ENCODE measurements around the gene NIP7.

NIP7 gene

DNA sequence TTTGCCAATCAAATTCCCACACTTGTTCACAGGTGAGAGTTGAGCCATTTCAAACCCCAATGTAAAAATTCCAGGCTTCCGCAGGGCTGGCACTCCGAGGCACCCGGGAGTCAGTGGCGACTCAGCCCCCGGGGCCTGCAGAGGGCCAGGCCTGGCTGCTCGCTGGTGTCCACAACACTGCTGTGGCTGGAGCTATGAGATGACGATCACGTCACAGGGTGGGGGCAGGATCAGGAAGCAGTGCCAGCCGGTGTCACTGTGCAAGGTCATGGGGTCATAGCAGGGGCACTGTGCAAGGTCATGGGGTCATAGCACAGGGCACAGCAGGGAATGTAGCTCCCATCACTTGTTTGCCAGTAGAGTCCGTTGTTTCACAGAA is 20.7 kb upstream of the NIP7 start:
- no peak for DNase-seq (ENCODE audit: low spot score)

DNA sequence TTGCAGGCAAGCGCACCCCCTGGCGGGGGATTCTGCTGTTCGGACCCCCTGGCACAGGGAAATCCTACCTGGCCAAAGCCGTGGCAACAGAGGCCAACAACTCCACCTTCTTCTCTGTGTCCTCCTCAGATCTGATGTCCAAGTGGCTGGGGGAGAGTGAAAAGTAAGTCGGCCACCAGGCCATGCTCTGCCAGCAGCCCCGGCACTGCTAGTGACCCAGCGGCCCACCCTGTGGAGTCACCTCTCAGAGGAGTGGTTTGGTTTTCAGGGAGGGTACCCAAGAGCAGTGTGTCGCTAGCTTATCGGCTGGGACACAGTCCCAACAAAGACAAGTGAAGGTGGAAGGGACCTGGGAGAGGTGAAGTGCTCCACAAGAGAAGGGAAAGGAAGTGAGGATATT is 20.2 kb upstream of the NIP7 start:
- DNase-seq (ENCODE audit: low spot score) = no peak

DNA sequence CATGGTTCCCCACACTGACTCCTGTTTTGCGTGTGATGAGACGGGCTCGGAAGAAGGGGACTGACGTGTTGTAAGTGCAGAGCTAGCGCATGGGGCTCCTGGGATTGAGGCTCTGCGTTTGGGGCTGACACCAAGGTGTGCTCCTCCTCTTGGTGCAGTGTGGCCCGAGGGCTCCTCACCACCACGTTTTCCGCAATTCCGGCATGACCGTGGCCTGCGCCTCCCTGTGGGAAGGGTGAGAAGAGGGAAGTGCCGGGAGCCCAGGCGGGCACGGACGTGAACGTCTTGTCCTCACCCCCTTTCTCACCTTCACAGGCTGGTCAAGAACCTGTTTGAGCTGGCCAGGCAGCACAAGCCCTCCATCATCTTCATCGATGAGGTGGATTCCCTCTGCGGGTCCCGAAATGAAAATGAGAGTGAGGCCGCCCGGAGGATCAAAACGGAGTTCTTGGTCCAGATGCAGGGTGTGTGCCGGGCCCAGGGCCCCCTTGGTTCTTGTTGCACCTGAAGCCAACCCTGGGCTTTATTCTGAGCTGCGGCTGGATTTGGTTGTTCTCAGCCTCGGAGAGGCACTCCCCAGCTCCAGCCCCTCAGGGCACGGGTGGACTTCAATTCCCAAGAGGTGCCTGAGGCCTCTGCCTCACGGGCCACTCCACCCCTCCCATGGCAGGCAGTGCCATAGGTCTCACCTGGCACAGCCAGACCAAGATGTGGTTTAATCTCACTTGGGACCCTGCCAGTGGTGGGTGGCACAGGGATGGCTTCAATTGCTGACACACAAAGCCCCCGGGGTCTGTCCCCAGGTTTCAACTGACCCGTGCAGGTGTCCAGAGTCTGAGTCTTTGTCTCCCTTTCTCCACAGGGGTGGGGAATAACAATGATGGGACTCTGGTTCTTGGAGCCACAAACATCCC is 19.5 kb upstream of the NIP7 start:
- DNase-seq (ENCODE audit: low spot score) = no peak

DNA sequence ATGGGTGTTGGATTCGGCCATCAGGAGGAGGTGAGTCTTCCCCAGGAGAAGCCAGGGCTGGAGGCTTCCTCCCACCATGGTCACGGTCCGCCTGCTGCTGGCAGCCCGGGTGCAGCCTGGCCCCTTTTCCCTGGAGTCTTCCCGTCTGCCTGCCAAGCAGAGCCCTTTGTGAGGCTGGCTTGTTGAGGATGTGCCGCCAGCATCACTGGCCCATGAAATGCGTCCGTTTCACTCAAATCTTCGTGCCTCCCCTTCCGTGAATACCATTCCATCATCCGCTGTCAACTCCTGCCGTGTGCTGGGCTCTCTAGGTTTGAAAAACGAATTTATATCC is 18.9 kb upstream of the NIP7 start:
- DNase-seq (ENCODE audit: low spot score) = no peak

DNA sequence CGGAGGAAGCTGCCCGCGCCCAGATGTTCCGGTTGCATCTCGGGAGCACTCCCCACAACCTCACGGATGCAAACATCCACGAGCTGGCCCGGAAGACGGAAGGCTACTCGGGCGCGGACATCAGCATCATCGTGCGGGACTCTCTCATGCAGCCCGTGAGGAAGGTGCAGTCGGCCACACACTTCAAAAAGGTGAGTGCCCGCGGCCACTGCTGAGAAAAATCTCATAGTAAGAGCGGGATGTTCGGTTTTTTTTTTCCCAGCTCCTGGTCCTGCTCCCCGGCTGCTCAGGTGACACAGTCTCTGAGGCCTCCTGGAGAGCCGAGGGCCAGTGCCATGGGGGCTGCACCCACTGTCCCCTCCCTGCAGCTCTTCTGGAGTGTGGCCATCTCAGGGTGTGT is 18.5 kb upstream of the NIP7 start:
- no peak for DNase-seq (ENCODE audit: low spot score)

DNA sequence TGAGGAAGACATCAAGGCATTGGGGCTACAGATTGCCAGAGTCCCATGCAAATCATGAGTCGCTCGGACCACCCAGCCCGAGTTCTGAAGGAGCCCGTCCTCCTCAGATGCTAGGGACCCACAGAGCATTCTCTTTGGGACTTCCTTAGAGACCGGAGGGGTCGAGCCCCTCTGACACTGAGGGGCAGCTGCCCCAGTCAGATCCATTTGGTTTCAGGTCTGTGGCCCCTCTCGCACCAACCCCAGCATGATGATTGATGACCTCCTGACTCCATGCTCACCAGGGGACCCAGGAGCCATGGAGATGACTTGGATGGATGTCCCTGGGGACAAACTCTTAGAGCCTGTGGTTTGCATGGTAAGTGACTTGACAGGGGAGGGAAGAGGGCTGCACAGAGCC is 17.2 kb upstream of the NIP7 start:
- no peak for DNase-seq (ENCODE audit: low spot score)

DNA sequence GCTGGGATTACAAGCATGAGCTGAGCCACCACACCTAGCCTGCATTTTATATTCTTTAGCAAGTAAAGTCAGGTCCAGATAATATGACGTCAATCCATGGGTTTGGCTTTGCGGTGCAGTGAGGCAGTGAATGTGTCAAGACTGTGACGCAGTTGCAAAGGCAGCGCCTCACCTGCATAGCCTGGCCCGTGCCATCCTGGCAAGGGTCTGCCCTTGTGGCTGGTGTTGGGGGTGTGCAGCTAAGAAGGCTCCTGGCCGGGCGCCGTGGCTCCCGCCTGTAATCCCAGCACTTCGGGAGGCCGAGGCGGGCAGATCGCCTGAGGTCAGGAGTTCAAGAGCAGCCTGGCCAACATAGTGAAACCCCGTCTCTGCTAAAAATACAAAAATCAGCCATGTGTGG is 16.2 kb upstream of the NIP7 start:
- DNase-seq (ENCODE audit: low spot score) = no peak

DNA sequence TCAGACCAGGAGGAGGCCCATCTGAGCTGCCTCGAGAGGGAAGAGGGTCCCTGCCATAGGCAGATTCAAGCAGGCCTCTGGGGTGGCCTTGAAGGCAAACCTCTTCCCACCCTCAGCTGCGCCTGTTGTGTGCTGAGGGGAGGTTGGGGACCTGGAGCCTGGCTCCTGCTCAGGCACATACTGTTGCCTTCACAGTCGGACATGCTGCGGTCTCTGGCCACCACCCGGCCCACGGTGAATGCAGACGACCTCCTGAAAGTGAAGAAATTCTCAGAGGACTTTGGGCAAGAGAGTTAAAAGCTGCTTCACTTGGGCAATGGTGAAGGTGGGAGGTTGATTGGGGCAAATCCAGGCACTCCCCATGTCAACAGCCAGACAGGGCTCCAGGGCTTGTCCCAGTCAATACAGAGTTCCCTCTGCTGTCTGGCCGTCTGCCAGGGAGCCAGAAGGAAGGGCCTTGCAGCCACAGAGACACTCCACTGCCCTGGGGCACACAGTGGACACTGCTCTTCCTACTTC is 15.5 kb upstream of the NIP7 start:
- DNase-seq (ENCODE audit: low spot score) = no peak

DNA sequence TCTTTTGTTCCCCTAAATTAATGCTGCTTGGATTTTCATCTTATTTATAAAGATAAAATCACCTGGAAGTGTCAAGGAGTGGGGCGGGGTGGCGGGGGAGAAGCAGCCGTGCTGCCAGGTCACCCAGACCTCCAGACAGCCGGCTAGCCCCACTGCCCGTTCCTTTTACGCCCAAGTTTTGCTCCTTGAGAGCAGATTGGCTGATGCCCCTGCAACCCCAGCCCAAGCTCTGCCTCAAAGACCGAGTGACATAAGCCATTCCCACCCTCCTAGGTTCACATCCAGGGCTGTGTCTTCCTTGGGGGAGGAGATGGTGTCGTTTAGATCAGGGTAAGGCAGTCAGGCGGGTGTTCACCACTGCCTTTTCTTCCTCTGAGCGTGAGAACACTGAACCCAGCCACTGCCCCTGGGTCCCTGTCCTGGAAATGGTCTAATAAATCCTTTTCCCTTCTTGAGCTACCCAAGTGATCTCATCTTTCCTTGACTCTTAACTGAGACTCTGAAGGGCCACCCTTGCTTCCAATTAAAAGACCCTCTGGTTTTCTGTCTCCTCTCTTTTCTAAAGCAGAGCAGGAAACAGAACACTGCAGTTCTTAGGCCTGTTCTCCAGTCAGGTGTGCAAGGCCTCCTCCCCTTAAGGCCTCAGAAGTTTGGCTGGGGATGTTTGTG is 14.9 kb upstream of the NIP7 start:
- no peak for DNase-seq (ENCODE audit: low spot score)

DNA sequence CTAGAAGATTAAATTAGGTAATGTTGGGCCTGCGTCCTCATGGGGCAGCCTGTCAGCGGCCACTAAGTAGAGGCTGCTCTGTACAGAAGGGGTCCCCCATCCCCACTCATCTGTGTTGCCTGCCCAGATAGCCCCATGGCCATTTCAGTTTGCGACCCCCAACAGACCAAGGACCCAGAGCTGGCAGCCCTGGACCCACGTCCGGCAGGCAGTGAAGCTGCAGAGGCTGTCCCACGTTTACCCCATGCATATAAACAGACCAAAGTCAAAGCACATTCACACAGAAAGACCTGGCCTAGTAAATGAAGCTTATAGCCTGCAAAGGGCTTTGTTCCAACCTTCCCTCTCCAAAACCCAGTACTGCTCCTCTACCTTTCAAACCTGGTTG is 13.8 kb upstream of the NIP7 start:
- no peak for DNase-seq (ENCODE audit: low spot score)

DNA sequence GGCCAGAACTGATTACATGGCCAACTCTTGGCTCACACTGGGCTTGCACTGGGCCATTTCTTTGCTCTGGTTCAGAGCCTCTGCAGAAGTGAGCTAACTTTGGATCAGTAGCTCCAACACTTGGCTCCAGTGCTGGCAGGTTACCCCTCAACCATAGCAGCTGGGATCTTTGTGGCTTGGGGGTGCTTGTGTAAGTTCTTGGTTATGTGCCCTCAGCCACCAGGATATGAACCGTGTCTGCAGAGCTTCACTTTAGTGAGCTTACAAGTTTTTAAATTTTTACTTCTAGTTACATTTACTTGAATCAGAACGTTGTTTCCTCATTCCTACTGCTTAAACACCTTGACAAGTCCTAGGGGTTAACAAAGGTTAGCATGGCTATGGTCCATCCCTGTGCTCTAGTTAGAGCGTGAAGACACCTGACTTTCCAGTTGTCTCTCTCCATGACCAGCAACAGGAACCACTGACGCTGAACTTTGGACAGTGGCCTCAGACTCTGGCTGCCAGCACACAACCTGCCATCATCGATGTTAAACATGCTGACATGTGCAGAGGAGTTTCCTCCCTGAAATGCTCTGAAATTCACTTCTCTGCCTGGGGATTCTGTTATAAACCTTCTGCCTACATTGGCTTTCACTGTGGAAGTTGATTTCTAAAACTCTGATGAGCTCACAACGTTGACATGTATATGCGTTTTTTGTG is 13.2 kb upstream of the NIP7 start:
- DNase-seq (ENCODE audit: low spot score) = no peak

DNA sequence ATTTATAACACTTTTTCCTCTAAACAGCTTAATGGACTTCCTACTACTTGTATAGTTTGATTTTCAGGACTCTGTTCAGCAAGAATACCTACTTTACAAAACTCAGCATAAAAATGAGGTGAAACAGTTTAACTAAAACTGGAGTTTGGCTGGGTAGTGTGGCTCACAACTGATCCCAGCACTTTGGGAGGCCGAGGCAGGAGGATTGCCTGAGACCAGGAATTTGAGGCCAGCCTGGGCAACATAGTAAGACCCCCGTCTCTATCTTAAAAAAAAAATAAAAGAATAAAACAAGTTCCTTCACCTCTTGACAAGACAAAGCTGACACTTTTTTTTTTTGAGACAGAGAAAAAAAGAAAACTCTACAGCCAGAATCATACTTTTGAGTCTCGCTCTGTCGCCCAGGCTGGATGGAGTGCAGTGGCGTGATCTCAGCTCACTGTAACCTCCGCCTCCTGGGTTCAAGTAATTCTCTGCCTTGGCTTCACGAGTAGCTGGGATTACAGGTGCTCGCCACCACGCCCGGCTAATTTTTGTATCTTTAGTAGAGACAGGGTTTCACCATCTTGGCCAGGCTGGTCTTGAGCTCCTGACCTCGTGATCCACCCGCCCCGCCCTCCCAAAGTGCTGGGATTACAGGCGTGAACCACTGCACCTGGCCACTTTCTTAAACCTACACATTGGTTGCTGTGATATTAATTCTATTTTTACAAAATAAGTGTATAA is 11.8 kb upstream of the NIP7 start:
- no peak for DNase-seq (ENCODE audit: low spot score)

DNA sequence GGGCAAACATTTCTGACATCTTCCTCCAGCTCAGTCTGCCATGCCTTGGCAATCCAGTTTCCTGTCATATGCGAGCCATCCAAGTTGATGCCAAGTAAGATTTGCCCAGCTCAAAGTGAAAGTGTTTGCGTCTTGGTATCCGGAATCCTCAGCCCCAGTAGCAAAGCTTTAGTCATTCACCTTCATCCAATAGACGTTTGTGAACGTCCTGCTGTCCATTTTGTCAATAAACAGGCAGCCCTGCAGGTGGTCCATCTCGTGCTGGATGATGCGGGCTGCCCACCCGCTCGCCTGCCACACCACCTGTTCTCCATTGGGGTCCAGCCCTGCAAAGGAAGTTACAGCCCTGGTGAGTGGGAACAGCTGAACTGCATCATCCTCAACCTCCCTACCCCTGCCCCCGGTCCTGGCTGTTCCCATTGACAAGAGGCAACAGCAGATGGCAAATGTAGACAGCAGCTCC is 10.7 kb upstream of the NIP7 start:
- no peak for DNase-seq (ENCODE audit: low spot score)

DNA sequence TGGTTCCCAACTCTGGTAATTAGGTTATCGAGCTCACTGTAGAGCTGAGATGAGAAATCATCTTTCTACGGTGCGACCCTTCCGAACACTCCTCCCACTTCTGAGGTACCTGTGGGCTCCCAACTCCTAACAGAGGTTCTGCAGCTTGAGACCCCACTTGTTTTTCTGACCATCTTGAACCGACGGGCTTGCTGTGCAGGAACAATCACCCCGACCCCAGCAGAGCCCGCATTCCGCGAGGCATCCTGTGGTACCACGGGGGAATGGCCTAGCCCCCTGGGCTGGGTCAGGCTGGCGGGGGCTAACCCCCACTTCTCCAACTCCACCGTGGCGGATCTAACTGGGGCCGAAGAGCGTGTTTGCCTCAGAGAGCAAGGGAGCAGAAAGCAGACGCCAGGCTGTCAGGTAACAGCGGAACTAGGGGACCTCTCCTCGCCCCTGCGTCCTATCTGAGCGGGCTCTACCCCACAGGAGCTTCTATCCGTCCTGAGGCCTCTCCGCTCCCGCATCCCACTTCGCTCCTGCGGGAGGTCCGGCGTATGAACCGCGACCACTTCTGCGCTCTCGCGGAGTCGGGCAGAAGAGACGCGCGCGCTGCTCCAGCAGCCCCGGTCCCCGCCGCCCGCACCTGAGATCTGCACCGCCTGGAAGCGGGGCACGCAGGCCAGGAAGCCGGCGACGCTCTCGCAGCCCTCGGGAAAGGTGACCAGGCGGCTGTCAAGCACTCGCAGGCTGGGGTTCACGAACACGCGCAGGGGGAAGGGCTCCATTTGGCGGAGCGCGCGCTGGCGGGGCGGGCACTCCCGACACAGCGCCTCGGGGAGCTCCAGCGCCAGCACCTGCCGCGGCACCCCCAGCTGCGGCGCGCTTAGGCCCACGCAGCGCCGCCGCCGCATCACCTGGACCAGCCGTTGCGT is 9.9 kb upstream of the NIP7 start:
- DNase-seq (ENCODE audit: low spot score) = peak; percentile 33

DNA sequence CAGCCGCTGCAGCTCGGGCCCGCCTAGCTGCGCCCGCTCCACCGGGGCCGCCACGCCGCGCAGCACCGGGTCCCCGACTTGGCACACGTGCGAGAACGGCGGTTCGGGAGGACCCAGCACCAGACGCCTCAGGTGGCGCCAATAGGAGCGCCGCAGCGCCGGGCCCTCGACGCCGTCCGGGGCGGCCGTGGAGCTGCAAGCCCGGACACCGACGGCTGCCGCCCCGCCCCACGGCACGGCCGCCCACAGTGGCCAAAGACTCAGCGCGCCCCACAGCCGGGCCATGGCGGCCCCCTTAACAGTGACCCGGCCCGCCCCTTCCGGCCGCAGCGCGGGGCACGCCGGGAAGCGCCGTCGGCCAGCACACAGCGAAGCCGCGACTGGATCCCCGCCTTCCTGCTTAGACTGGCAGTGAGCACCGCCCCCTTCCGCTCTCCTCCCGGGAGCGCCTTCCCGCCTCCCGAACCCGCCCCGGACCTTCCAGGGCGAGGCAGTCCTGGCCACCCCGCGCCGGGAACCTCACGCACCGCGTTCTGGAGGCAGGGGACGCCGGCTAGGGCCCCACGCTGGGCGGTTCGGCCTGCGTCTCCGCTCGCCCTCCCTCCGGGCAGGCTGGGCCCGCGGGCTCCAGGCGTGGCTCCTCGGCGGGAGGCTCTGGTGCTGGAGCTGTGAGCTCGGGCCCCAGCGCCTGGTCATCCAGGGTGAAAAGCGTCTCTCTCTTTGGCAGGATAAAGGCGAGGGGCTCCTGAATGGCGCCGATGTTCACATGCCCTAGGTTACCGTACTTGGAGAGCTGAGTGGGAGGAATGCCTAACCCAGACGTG is 9.1 kb upstream of the NIP7 start, which contains the start of gene PDF:
TSS of gene PDF (minus strand) at position 303 of the 824 bp plus-strand sequence. CDS start at position 285, 18 bp downstream.
- peak; percentile 80 for DNase-seq (ENCODE audit: low spot score)

DNA sequence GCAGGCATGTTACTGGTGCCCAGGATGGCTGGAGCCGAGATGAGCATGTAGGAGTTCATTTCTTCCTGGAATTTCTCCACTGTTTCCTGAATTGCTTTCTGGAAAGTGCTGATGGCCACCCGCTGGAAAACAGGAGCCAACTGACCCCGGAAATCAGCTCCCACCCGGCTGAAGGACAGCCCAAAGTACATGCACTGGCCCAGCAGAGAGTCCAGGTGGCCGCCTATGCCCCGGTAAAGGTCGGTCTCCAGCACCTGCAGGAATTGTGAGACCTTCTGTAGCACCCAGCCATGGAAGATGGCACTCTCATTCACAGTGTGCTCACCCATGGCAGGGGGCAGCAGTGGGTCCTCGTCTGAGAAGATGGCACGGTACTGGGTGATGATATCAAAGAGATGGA is 4.9 kb upstream of the NIP7 start:
- DNase-seq (ENCODE audit: low spot score) = no peak

DNA sequence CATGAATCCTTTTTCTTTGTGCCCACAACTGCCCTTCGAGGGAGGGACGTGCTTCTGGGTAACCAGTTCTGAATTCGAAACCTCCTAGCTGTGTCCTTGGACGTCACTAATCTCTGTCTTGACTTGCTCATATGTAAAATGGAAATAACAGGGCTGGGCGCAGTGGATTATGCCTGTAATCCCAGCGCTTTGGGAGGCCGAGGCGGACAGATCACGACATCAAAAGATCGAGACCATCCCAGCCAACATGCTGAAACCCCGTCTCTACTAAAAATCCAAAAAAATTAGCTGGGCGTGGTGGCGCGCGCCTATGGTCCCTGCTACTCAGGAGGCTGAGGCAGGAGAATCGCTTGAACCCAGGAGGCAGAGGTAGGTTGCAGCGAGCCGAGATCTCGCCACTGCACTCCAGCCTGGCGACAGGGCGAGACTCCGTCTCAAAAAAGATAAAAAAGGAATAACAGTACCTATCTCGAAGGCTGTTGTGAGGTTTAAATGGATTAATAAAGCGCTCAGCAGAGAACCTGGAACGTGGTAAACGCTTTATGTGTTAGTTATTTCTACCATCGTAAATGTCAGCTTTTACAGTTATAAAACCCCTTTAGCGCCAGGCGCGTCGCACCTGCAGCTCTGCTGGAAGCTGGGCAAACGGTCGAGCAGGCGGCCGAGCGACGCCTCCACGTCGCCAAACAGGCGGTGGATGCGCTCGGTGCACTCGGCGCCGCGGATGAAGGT is 849 bp upstream of the NIP7 start:
- no peak for DNase-seq (ENCODE audit: low spot score)

DNA sequence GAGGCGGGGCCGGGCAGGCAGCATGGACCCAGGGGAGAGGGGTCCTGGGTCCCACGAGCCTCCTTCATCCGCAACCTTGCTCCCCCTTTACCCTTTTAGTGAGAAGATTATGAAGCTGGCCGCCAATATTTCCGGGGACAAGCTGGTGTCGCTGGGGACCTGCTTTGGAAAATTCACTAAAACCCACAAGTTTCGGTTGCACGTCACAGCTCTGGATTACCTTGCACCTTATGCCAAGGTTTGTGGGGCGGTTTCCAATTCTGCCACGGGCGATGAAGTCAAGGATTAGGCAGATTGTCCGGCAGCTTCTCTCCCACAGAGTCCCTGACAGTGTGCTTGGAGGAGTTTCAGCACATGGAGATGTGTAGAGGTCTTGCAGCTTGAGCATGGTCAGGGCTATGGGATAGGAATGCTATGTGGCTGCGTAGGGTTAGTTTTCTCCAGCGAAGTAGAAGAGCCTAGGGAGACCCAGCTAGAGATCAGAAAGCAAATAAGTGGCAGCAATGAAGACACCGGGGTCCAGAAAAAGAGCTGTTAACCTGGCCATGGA is 598 bp downstream of the NIP7 start:
- DNase-seq (ENCODE audit: low spot score) = no peak

DNA sequence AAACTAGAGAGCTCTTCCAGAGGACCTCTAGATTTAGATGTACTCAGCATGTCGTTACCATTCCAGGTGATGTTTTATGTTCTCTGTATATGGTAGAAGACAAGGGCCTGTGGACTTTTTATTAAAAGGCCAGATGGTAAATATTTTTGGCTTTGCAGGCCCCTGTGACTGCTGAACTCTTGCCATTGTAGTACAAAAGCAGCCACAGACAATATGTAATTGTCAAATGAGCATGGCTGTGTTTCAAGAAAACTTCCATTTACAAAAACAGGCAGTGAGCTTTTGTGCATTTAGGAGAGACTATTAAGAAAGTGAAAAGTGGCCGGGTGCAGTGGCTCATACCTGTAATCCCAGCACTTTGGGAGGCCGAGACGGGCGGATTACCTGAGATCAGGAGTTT is 4.6 kb downstream of the NIP7 start:
- no peak for DNase-seq (ENCODE audit: low spot score)
